HepG2 (cell line): ENCODE results near the gene CNTD1. TPM values are rescaled to one million over a fixed set of nuclear protein-coding genes. Genes with fewer than 3 reads are reported as not detected.

Source experiments
- ARNT2 ChIP-seq: sonication (generic); formaldehyde crosslinking; IDR thresholded peaks from 2 replicates; pipeline ENCODE4 v1.8.0; 2022; ENCODE audit warnings: mild to moderate bottlenecking, low read depth, missing genetic modification reagents, moderate library complexity
- ATF7-NPFF ChIP-seq: sonication (generic); formaldehyde crosslinking; IDR thresholded peaks from 2 replicates; pipeline ENCODE4 v1.8.1; 2023; ENCODE audit warnings: mild to moderate bottlenecking, low read depth, missing genetic modification reagents, moderate library complexity
- BATF2 ChIP-seq: sonication (generic); formaldehyde crosslinking; IDR thresholded peaks from 2 replicates; pipeline ENCODE4 v1.8.0; 2022; ENCODE audit warnings: mild to moderate bottlenecking, missing genetic modification reagents, moderate library complexity
- E2F2 ChIP-seq: sonication (generic); formaldehyde crosslinking; IDR thresholded peaks from 2 replicates; pipeline ENCODE4 v1.4.0; 2020; ENCODE audit warnings: missing genetic modification reagents, borderline replicate concordance
- ESRRA ChIP-seq: sonication (generic); formaldehyde crosslinking; IDR thresholded peaks from 2 replicates; pipeline ENCODE4 v1.5.1; 2020; ENCODE audit warnings: mild to moderate bottlenecking, low read depth, missing genetic modification reagents
- FOSL1 ChIP-seq: sonication (generic); formaldehyde crosslinking; IDR thresholded peaks from 2 replicates; pipeline ENCODE4 v1.9.0; 2021; ENCODE audit warnings: missing genetic modification reagents, borderline replicate concordance
- GABPB1 ChIP-seq: IDR thresholded peaks from 2 replicates; pipeline ENCODE4 v1.6.1; 2016; ENCODE audit warnings: mild to moderate bottlenecking, missing genetic modification reagents, moderate library complexity, missing compliant biosample characterization
- HOXA3 ChIP-seq: sonication (generic); formaldehyde crosslinking; IDR thresholded peaks from 2 replicates; pipeline ENCODE4 v1.5.0; 2020; ENCODE audit warnings: missing genetic modification reagents
- NFYB ChIP-seq: sonication (generic); formaldehyde crosslinking; IDR thresholded peaks from 2 replicates; pipeline ENCODE4 v1.4.0; 2020; ENCODE audit warnings: missing genetic modification reagents
- ONECUT2 ChIP-seq: sonication (generic); formaldehyde crosslinking; IDR thresholded peaks from 2 replicates; pipeline ENCODE4 v1.4.0; 2020; ENCODE audit warnings: missing genetic modification reagents
- PHF21A ChIP-seq: sonication (generic); formaldehyde crosslinking; IDR thresholded peaks from 2 replicates; pipeline ENCODE4 v1.5.0; 2020; ENCODE audit warnings: mild to moderate bottlenecking, missing genetic modification reagents
- RXRA ChIP-seq: sonication (generic); formaldehyde crosslinking; IDR thresholded peaks from 2 replicates; pipeline ENCODE4 v1.5.1; 2020; ENCODE audit warnings: missing genetic modification reagents
- SCMH1 ChIP-seq: sonication (generic); formaldehyde crosslinking; IDR thresholded peaks from 2 replicates; pipeline ENCODE4 v1.9.0; 2021; ENCODE audit warnings: missing genetic modification reagents, mild to moderate bottlenecking, borderline replicate concordance
- SP5 ChIP-seq: IDR thresholded peaks from 2 replicates; pipeline ENCODE4 v1.6.1; 2016; ENCODE audit warnings: low read depth, borderline replicate concordance
- TBX2 ChIP-seq: sonication (generic); formaldehyde crosslinking; IDR thresholded peaks from 2 replicates; pipeline ENCODE4 v1.5.0; 2020; ENCODE audit warnings: missing genetic modification reagents, mild to moderate bottlenecking, borderline replicate concordance
- TFE3 ChIP-seq: IDR thresholded peaks from 2 replicates; pipeline ENCODE4 v1.6.1; 2016
- XRCC5 ChIP-seq: fragments of 200-400 bp; formaldehyde crosslinking; optimal IDR thresholded peaks from 2 replicates; pipeline ENCODE3; 2017; ENCODE audit warnings: mild to moderate bottlenecking, low read length
- ZBTB20 ChIP-seq: sonication (generic); formaldehyde crosslinking; IDR thresholded peaks from 2 replicates; pipeline ENCODE4 v1.8.1; 2023; ENCODE audit warnings: missing genetic modification reagents, low read depth, mild to moderate bottlenecking, borderline replicate concordance
- ZMAT3 ChIP-seq: sonication (generic); formaldehyde crosslinking; conservative IDR thresholded peaks from 2 replicates; pipeline ENCODE4 v1.7.0; 2021; ENCODE audit warnings: missing genetic modification reagents
- ZNF225 ChIP-seq: sonication (generic); formaldehyde crosslinking; IDR thresholded peaks from 2 replicates; pipeline ENCODE4 v1.4.0; 2020; ENCODE audit warnings: mild to moderate bottlenecking, missing genetic modification reagents
- ZNF274 ChIP-seq: sonication (generic); formaldehyde crosslinking; IDR thresholded peaks from 2 replicates; pipeline ENCODE4 v1.5.1; 2020; ENCODE audit warnings: mild to moderate bottlenecking, missing genetic modification reagents
- ZNF367 ChIP-seq: sonication (generic); formaldehyde crosslinking; IDR thresholded peaks from 2 replicates; pipeline ENCODE4 v1.4.0; 2020; ENCODE audit warnings: missing genetic modification reagents, borderline replicate concordance
- polyA plus RNA-seq, 8 experiments: library from polyadenylated mRNA; depleted of rRNA in 3 of 8; stranded (reverse) in 7 of 8; unstranded in 1 of 8; fragments of >200 nt; fragmentation: Illumina TruSeq in 4 of 8; extraction: Trizol in 4 of 8; gene quantifications; 2 replicates each; pipeline versions ENCODE4 v1.2.1 to v1.2.3, GENCODE V29; 2011 to 2016; ENCODE audit warnings: low read depth in 4 of 8, missing spikeins in 1 of 8, mixed read lengths in 1 of 8; ENCODE audit not compliant: insufficient read depth in 1 of 8
- total RNA-seq, 5 experiments: library from RNA; depleted of rRNA; stranded (reverse); fragments of >200 nt; fragmentation: Illumina TruSeq; extraction: Trizol; gene quantifications; 2 replicates each; pipeline ENCODE4 v1.2.3, GENCODE V29; 2016; ENCODE audit warnings: low read depth in 1 of 5
- TF ChIP-seq, protein P1 (sequence below): sonication (generic); formaldehyde crosslinking; IDR thresholded peaks from 2 replicates; pipeline ENCODE4 v1.4.0; 2020; ENCODE audit warnings: mild to moderate bottlenecking, missing genetic modification reagents
- TF ChIP-seq, protein P2 (sequence below): sonication (generic); formaldehyde crosslinking; IDR thresholded peaks from 2 replicates; pipeline ENCODE4 v1.8.0; 2022; ENCODE audit warnings: missing genetic modification reagents, mild to moderate bottlenecking, moderate library complexity, borderline replicate concordance

The CNTD1 gene
- total and polyA plus RNA-seq, 2 of the 13 experiments (the other 11 are each of a cell fraction or from before 2014, with no cell fraction given), result 0.11 to 0.15 TPM

DNA sequence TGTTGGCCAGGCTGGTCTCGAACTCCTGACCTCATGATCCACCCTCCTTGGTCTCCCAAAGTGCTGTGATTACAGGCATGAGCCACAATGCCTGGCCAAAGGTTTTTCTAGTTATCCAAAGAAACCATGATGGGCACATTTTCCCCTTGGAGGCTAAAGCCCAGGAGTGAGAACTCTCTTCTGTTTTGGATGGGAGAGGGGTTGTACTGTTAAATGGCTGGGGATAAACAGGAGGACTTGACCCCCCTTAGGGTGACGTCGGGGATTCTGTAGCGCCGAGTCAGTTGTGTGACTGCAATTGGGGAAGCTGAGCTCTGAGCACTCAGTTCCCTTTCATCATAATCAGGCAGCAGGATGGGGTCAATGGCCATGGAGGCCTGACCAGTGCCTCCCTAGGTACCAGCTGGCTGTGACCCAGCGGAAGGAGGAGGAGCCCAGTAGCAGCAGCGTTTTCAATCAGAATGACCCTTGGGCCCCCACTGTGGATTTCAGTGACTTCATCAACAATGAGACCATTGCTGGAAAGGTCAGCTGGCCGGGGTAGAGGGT is 56.5 kb downstream of the CNTD1 start (continued):
- TF ChIP-seq SCMH1 (CRISPR knock-in tag) (no peak), ESRRA (CRISPR knock-in tag) (peak; percentile 86), SP5 (CRISPR knock-in tag) (peak; percentile 93), ZNF367 (CRISPR knock-in tag) (0 out of 2 replicates have a peak, but pooled peaks have one; percentile 28), TFE3 (CRISPR knock-in tag) (peak; percentile 48; the same call in 1 of the 2 replicates), ZBTB20 (CRISPR knock-in tag) (peak; percentile 57; the same call in 1 of the 2 replicates), FOSL1 (no peak), GABPB1 (CRISPR knock-in tag) (peak; percentile 45; the same call in 1 of the 2 replicates), ZNF274 (CRISPR knock-in tag) (no peak), ARNT2 (CRISPR knock-in tag) (peak; percentile 48; the same call in 1 of the 2 replicates), XRCC5 (peak; percentile 71), E2F2 (CRISPR knock-in tag) (no peak), RXRA (CRISPR knock-in tag) (peak; percentile 94), ONECUT2 (no peak), ZMAT3 (CRISPR knock-in tag) (0 out of 2 replicates have a peak, but pooled peaks have one; percentile 24), BATF2 (CRISPR knock-in tag) (no peak), NFYB (no peak), ZNF225 (no peak), HOXA3 (peak; percentile 76; the same call in 1 of the 2 replicates), PHF21A (CRISPR knock-in tag) (peak; percentile 90), TBX2 (CRISPR knock-in tag) (peak; percentile 69), ATF7-NPFF (CRISPR knock-in tag) (0 out of 2 replicates have a peak, but pooled peaks have one; percentile 52)
- TF ChIP-seq, protein P1, sequence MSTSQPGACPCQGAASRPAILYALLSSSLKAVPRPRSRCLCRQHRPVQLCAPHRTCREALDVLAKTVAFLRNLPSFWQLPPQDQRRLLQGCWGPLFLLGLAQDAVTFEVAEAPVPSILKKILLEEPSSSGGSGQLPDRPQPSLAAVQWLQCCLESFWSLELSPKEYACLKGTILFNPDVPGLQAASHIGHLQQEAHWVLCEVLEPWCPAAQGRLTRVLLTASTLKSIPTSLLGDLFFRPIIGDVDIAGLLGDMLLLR (CRISPR knock-in tag), result no peak
- TF ChIP-seq, protein P2, sequence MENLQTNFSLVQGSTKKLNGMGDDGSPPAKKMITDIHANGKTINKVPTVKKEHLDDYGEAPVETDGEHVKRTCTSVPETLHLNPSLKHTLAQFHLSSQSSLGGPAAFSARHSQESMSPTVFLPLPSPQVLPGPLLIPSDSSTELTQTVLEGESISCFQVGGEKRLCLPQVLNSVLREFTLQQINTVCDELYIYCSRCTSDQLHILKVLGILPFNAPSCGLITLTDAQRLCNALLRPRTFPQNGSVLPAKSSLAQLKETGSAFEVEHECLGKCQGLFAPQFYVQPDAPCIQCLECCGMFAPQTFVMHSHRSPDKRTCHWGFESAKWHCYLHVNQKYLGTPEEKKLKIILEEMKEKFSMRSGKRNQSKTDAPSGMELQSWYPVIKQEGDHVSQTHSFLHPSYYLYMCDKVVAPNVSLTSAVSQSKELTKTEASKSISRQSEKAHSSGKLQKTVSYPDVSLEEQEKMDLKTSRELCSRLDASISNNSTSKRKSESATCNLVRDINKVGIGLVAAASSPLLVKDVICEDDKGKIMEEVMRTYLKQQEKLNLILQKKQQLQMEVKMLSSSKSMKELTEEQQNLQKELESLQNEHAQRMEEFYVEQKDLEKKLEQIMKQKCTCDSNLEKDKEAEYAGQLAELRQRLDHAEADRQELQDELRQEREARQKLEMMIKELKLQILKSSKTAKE (CRISPR knock-in tag), result no peak
